Type B pancreatic cell (in vitro differentiated cells): Measurements from ENCODE around the gene NRDE2. TPM values are rescaled to one million over a fixed set of nuclear protein-coding genes. Genes with fewer than 3 reads are reported as not detected.

ENCODE experiments used
- DNase-seq: peaks from one replicate; pipeline ENCODE4 v3.0.0; 2021; ENCODE audit warnings: mixed read lengths; ENCODE audit not compliant: unreplicated experiment; ENCODE audit errors: extremely low spot score
- H3K27ac Mint-ChIP-seq: 2 replicates; pipeline ENCODE4 v1.8.0; 2021; ENCODE audit warnings: mild to moderate bottlenecking, mixed read lengths
- H3K27me3 Mint-ChIP-seq: 2 replicates; pipeline ENCODE4 v1.8.0; 2021; ENCODE audit warnings: mixed read lengths
- H3K36me3 Mint-ChIP-seq: 2 replicates; pipeline ENCODE4 v1.8.0; 2021; ENCODE audit warnings: mixed read lengths
- H3K4me1 Mint-ChIP-seq: one replicate; pipeline ENCODE4 v1.8.0; 2021; ENCODE audit warnings: mixed read lengths; ENCODE audit not compliant: unreplicated experiment
- H3K4me3 Mint-ChIP-seq: 2 replicates; pipeline ENCODE4 v1.8.0; 2021; ENCODE audit warnings: mild to moderate bottlenecking, mixed read lengths
- H3K9me3 Mint-ChIP-seq: 2 replicates; pipeline ENCODE4 v1.8.0; 2021; ENCODE audit warnings: mixed read lengths
- total RNA-seq: library from RNA; stranded (reverse); gene quantifications from 2 replicates; pipeline ENCODE4 v1.2.1, GENCODE V29; 2021; ENCODE audit warnings: low replicate concordance
- TF ChIP-seq, protein P1 (sequence below): fragments of 200-600 bp; sonication (generic); conservative IDR thresholded peaks from 2 replicates; pipeline ENCODE4 v1.5.0; 2021; ENCODE audit warnings: antibody characterized with exemption, mild to moderate bottlenecking

The NRDE2 gene
- total RNA-seq, 1 donor from 2014 or later, result 22.8 TPM

DNA sequence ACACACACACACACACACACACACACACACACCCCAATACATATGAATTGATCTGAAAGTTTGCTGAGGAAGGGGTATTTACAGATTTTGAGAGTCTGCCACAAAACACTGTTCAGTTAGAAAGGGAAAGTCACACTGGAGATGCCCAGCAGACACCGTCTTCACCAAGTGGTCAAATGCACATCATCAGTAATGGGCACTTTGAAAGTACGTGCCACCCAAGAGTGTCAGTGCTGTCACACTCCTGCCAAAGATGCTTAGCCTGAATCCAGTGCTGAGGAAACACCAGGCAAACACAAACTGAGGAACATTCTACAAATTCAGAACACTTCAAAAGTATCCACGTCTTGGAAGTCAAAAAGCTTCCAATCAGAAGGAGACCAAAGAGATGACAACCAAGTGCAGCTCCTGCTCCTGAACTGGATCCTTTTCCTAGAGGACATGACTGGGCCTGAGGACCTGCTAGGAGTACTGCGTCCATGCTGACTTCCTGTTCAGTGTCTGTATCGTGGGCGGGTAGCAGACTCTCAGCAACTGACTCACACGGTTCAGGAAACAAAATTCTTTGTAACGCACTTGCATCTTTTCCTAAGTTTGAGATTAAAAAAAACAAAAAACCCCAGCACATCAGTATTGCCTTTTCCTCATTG is 56.8 kb downstream of the NRDE2 start:
- TF ChIP-seq, protein P1, sequence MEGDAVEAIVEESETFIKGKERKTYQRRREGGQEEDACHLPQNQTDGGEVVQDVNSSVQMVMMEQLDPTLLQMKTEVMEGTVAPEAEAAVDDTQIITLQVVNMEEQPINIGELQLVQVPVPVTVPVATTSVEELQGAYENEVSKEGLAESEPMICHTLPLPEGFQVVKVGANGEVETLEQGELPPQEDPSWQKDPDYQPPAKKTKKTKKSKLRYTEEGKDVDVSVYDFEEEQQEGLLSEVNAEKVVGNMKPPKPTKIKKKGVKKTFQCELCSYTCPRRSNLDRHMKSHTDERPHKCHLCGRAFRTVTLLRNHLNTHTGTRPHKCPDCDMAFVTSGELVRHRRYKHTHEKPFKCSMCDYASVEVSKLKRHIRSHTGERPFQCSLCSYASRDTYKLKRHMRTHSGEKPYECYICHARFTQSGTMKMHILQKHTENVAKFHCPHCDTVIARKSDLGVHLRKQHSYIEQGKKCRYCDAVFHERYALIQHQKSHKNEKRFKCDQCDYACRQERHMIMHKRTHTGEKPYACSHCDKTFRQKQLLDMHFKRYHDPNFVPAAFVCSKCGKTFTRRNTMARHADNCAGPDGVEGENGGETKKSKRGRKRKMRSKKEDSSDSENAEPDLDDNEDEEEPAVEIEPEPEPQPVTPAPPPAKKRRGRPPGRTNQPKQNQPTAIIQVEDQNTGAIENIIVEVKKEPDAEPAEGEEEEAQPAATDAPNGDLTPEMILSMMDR, result no peak
- Mint-ChIP-seq H3K4me1 (no peaks in the 10 kb centered on the region), H3K36me3 (peaks cover 13% of the 10 kb centered on the region), H3K27ac (no peak overlapping the region), H3K9me3 (no peaks in the 10 kb centered on the region), H3K27me3 (no peaks in the 10 kb centered on the region), H3K4me3 (no peak overlapping the region)
- no peak for DNase-seq

DNA sequence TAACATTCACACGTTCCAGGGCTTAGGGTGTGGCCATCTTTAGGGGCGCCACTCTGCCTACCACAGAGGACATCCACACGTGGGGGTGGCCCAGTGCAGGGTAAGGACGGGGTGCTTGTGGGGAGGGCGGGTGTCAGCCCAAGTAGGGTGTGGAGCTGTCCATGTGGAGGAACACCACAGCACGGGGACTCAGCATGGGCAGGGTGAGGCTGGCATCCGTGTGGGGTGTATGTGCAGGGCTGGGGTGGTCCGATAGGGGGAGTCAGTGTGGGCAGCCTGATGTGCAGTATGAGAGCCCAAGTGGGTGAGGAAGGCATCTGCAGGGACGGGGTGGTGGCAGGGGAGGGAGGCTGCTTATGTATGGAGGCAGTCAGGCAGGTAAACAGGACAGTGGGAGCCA is 57.7 kb downstream of the NRDE2 start:
- no peak for DNase-seq
- H3K27me3 Mint-ChIP-seq, result no peaks in the 10 kb centered on the region
- no peak overlapping the region for H3K4me3 Mint-ChIP-seq
- no peak overlapping the region for H3K27ac Mint-ChIP-seq
- peaks cover 17% of the 10 kb centered on the region for H3K36me3 Mint-ChIP-seq
- no peaks in the 10 kb centered on the region for H3K4me1 Mint-ChIP-seq
- H3K9me3 Mint-ChIP-seq, result no peaks in the 10 kb centered on the region
- TF ChIP-seq, protein P1, result peak; percentile 26

DNA sequence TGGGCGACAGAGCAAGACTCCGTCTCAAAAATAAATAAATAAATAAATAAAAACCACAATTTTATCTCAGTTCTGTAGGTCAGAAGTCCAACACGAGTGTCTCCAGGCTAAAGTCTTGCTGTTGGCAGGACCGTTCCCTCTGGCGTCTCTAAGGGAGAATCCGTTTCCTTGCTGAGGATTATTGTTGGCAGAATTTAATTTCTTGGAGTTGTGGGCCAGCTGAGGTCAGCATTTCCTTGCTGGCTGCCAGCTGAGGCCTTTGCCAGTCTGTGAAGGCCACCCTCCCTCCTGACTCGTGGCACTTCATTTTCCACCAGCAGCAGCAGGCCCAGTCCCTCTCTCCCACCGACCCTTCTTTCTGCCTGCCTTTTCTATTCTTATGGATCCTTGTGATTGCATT is 58.2 kb downstream of the NRDE2 start:
- TF ChIP-seq, protein P1, result no peak
- Mint-ChIP-seq H3K27ac (no peak overlapping the region), H3K27me3 (no peaks in the 10 kb centered on the region), H3K4me3 (no peak overlapping the region), H3K4me1 (no peaks in the 10 kb centered on the region), H3K9me3 (no peaks in the 10 kb centered on the region), H3K36me3 (peaks cover 18% of the 10 kb centered on the region)
- no peak for DNase-seq

DNA sequence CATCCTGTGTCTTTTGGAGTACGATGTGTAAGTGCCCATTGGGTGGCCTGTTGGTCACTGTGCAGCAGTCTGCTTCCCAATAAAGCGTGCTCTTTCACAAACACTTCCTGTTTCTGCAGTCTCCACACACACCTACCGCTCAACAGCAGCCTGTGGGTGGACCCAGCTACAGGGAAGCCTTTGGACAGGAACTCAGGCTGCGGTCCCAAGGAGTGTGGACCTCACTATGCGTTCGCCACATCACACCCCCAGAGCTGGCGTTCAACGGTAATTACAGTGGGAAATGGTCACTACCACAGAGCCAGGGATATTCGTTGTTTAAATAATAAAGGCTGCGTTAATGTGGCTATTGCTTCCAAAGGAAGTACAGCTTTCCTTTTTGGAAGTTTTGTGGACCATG is 59.2 kb downstream of the NRDE2 start:
- TF ChIP-seq, protein P1, result no peak
- H3K36me3 Mint-ChIP-seq, result peaks cover 21% of the 10 kb centered on the region
- H3K9me3 Mint-ChIP-seq, result no peaks in the 10 kb centered on the region
- no peaks in the 10 kb centered on the region for H3K27me3 Mint-ChIP-seq
- H3K4me1 Mint-ChIP-seq, result no peaks in the 10 kb centered on the region
- H3K27ac Mint-ChIP-seq, result no peak overlapping the region
- no peak overlapping the region for H3K4me3 Mint-ChIP-seq
- DNase-seq, result no peak

DNA sequence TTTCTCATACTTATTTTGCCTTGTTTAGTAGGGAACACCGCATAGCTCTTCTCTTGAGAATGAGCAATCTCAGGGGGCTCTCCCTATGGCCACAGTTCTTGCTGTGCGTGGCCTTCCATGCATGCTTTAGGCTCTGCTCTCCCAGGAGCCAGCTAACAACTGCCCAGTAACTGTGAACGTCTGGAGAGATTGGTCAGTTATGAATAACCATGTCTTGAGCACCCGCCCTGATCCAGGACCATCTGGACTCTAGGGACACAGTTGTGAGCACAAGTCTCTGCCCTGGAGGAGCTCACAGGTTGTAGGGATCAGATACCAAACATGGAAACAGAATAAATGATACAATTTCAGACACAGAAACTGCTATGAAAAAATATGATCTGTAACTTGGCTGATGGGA is 63.3 kb downstream of the NRDE2 start:
- Mint-ChIP-seq H3K4me3 (no peak overlapping the region), H3K4me1 (no peaks in the 10 kb centered on the region), H3K9me3 (no peaks in the 10 kb centered on the region), H3K27ac (no peak overlapping the region), H3K36me3 (peaks cover 30% of the 10 kb centered on the region), H3K27me3 (no peaks in the 10 kb centered on the region)
- no peak for DNase-seq
- TF ChIP-seq, protein P1, result no peak
